Kidney (tissue), 14 donors: ENCODE measurements around the gene PNMA1. TPM values are rescaled to one million over a fixed set of nuclear protein-coding genes. Genes with fewer than 3 reads are reported as not detected.

ENCODE experiments used
- DNase-seq, 5 donors: peaks; one replicate each; pipeline ENCODE4 v3.0.0-alpha.2; 2013 to 2020
- FAIRE-seq: peaks from 2 replicates; lab custom pipeline; 2012; peaks lifted over from hg19 to GRCh38; lab: Jason Lieb, UNC
- H3K27ac ChIP-seq, 2 donors: one replicate each; pipeline ENCODE4 v1.7.0; 2013; ENCODE audit warnings: low read depth in 2 of 2, low read length in 2 of 2, inconsistent platforms in 1 of 2
- H3K27me3 ChIP-seq: one replicate; pipeline ENCODE4 v1.7.1; 2013; ENCODE audit warnings: low read length, inconsistent platforms; ENCODE audit not compliant: control insufficient read depth, insufficient read depth
- H3K36me3 ChIP-seq, 3 donors: one replicate each; pipeline versions ENCODE4 v1.7.0 to v1.7.1; 2013; ENCODE audit warnings: low read length in 3 of 3, control low read depth in 1 of 3, inconsistent platforms in 1 of 3; ENCODE audit not compliant: insufficient read depth in 3 of 3, control insufficient read depth in 2 of 3
- H3K4me1 ChIP-seq, 3 donors: one replicate each; pipeline versions ENCODE4 v1.7.0 to v1.7.1; 2013; ENCODE audit warnings: low read length in 3 of 3, inconsistent platforms in 1 of 3, low read depth in 1 of 3; ENCODE audit not compliant: control insufficient read depth in 2 of 3, insufficient read depth in 2 of 3
- H3K4me3 ChIP-seq, 3 donors: one replicate each; pipeline versions ENCODE4 v1.7.0 to v1.8.1; 2013; ENCODE audit warnings: low read length in 3 of 3, control low read depth in 1 of 3, inconsistent platforms in 1 of 3
- H3K9ac ChIP-seq, 3 donors: one replicate each; pipeline versions ENCODE4 v1.7.0 to v1.7.1; 2013; ENCODE audit warnings: low read length in 3 of 3, control low read depth in 1 of 3, inconsistent platforms in 1 of 3
- H3K9me3 ChIP-seq, 3 donors: one replicate each; pipeline versions ENCODE4 v1.7.0 to v1.7.1; 2013; ENCODE audit warnings: low read length in 3 of 3, control low read depth in 1 of 3, inconsistent platforms in 1 of 3; ENCODE audit not compliant: control insufficient read depth in 2 of 3, insufficient read depth in 1 of 3
- intact Hi-C: fragments of 100-400 bp; cut with DNase I; formaldehyde crosslinking; loops from one replicate; pipeline ENCODE4 v1.11.1; 2022
- polyA plus RNA-seq: library from polyadenylated mRNA; stranded (reverse); fragments of 350-450 nt; fragmentation: Illumina TruSeq; extraction: RNeasy Lipid Tissue Mini Kit (QIAGEN cat#74804); gene quantifications from one replicate; pipeline ENCODE4 v1.2.3, GENCODE V29; 2014; ENCODE audit warnings: low read depth, low replicate concordance; ENCODE audit not compliant: insufficient read depth
- total RNA-seq: library from RNA; stranded (reverse); fragmentation: NEBNext Ultra II Directional; extraction: Animal tissue kit (Norgen Biotek cat#: 25700); gene quantifications from one replicate; pipeline ENCODE4 v1.2.1, GENCODE V29; 2021
- TF ChIP-seq, protein P1 (sequence below): IDR thresholded peaks from 3 replicates; pipeline ENCODE4 v1.5.1; 2012; ENCODE audit warnings: mild to moderate bottlenecking, moderate library complexity, borderline replicate concordance; ENCODE audit not compliant: insufficient read depth; ENCODE audit errors: extremely low read depth
- donor health status: control.
- donor health status: control.
- donor health status: control.
- donor health status: control.
- donor health status: control.
- donor health status: DM: yes; HTN: yes; CAD: no.
- donor health status: Normal renal cell carcinoma (clear cell type).

The PNMA1 gene
- total and polyA plus RNA-seq, 2 donors from 2014 or later, result 34.6 to 53.1 TPM

DNA sequence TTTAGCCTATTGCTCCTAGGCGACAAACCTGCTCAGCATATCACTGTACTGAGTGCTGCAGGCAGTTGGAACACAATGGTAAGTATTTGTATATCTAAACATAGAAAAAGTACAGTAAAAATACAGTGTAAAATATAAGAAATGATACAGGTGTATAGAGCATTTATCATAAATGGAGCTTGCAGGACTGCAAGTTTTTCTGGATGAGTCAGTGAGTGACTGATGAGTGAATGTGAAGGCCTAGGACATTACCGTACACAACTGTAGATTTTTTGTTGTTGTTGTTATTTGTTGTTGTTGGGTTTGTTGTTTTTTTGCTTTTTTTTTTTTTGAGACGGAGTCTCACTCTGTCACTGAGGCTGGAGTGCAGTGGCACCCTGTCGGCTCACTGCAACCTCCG lies 33.4 kb downstream of the PNMA1 start:
- intact Hi-C loops, result no loop called here
- FAIRE-seq (no peak), DNase-seq (no peak)
- no peaks in the 10 kb centered on the region for H3K27me3 ChIP-seq
- TF ChIP-seq, protein P1, sequence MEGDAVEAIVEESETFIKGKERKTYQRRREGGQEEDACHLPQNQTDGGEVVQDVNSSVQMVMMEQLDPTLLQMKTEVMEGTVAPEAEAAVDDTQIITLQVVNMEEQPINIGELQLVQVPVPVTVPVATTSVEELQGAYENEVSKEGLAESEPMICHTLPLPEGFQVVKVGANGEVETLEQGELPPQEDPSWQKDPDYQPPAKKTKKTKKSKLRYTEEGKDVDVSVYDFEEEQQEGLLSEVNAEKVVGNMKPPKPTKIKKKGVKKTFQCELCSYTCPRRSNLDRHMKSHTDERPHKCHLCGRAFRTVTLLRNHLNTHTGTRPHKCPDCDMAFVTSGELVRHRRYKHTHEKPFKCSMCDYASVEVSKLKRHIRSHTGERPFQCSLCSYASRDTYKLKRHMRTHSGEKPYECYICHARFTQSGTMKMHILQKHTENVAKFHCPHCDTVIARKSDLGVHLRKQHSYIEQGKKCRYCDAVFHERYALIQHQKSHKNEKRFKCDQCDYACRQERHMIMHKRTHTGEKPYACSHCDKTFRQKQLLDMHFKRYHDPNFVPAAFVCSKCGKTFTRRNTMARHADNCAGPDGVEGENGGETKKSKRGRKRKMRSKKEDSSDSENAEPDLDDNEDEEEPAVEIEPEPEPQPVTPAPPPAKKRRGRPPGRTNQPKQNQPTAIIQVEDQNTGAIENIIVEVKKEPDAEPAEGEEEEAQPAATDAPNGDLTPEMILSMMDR, result no peak
- H3K4me1 ChIP-seq, result no peaks in the 10 kb centered on the region
- no peak overlapping the region for H3K9ac ChIP-seq
- no peak overlapping the region for H3K4me3 ChIP-seq
- no peak overlapping the region for H3K27ac ChIP-seq
- no peaks in the 10 kb centered on the region for H3K9me3 ChIP-seq
- H3K36me3 ChIP-seq, result peaks cover 0 to 3% (median 0%) of the 10 kb centered on the region in 3 donors

DNA sequence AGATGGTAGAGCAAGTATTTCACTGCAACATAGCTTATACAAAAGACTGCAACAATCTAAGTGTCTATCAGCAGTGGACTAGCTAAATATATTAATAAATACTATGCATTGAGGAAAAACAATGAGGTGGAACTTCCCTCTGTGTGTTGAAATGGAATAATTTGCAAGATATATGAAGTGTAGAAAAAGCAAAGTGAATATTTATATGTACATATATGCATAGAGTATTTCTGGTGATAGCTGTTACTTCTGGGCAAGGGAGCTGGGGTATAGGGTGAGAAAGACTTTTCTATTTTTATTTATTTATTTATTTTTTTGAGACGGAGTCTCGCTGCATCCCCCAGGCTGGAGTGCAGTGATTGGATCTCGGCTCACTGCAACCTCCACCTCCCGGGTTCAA lies 35.5 kb downstream of the PNMA1 start:
- TF ChIP-seq, protein P1, result no peak
- no peaks in the 10 kb centered on the region for H3K27me3 ChIP-seq
- no peak overlapping the region for H3K4me3 ChIP-seq
- FAIRE-seq (no peak), DNase-seq (no peak)
- no peak overlapping the region for H3K27ac ChIP-seq
- H3K9me3 ChIP-seq, result no peaks in the 10 kb centered on the region
- H3K9ac ChIP-seq, result no peak overlapping the region
- intact Hi-C loops, result no loop called here
- peaks cover 0 to 6% (median 0%) of the 10 kb centered on the region in 3 donors for H3K36me3 ChIP-seq
- H3K4me1 ChIP-seq, result no peaks in the 10 kb centered on the region

DNA sequence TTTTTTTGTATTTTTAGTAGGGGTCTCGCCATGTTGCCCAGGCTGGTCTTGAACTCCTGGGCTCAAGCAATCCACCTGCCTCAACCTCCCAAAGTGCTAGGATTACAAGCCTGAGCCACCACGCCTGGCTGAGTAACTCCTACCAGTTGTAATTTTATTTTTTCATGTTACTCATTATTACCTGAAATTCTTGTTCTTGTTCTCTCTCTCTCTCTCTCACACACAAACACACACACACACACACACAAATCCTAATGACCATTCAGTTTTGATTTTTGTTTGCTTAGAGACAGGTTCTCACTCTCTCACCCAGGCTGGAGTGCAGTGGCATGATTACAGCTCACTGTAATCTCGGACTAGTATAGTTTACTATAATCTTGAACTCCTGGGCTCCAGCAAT lies 39.2 kb downstream of the PNMA1 start:
- intact Hi-C loops, result no loop called here
- no peak for FAIRE-seq
- no peak for DNase-seq
- TF ChIP-seq, protein P1, result no peak
- no peaks in the 10 kb centered on the region for H3K27me3 ChIP-seq
- no peak overlapping the region for H3K4me3 ChIP-seq
- H3K36me3 ChIP-seq, result peaks cover 0 to 5% (median 0%) of the 10 kb centered on the region in 3 donors
- H3K9me3 ChIP-seq, result no peaks in the 10 kb centered on the region
- H3K4me1 ChIP-seq, result no peaks in the 10 kb centered on the region
- H3K9ac ChIP-seq, result no peak overlapping the region
- H3K27ac ChIP-seq, result no peak overlapping the region

DNA sequence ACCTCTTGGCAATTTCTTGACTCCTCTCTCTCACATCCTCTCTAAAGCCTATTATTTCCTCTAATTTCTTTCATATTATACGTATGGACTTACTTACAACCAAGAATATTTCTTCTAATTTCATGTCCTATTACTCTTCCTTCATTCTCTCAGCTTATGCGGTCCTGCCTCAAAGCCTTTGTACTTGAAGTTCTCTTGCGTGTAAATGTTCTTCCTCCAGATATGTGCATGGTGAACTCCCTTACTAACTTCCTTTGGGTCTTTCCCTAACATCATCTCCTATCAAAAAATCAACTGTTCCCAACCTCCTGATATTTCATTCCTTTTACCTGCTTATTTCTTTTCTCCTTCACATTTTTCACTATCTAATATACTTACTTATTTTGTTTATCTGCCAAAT lies 46.3 kb downstream of the PNMA1 start:
- TF ChIP-seq, protein P1, result no peak
- Histone ChIP-seq H3K27me3 (no peaks in the 10 kb centered on the region), H3K4me3 (no peak overlapping the region), H3K9me3 (no peaks in the 10 kb centered on the region), H3K9ac (no peak overlapping the region), H3K27ac (no peak overlapping the region), H3K36me3 (peaks cover 0 to 3% (median 0%) of the 10 kb centered on the region in 3 donors), H3K4me1 (no peaks in the 10 kb centered on the region)
- DNase-seq (no peak), FAIRE-seq (no peak)
- intact Hi-C loops, result no loop called here
